IPS DF 4.7 (cell line): ENCODE results near the gene TSPY9.
"Not testable (repeated sequence)": the region's sequence is repeated elsewhere in the genome, so short reads cannot be mapped to it uniquely, and the experiment has no call there.

Experiments
- DNase-seq: peaks from one replicate; pipeline ENCODE4 v3.0.0-alpha.2; 2013; ENCODE audit warnings: low spot score; ENCODE audit errors: extremely low read depth

Gene TSPY9

GRCh38 chrY:9486967-9487366 is at the start of gene TSPY9:
Gene TSPY9 (plus strand): TSS chrY:9487267. CDS start chrY:9487313, 46 bp downstream.
- DNase-seq, result not testable (repeated sequence)

GRCh38 chrY:9466655-9467054 is 20.4 kb upstream of the TSPY9 start, which contains the start of gene TSPY1:
Gene TSPY1 (plus strand): TSS chrY:9466955. CDS start chrY:9467001, 46 bp downstream.
- DNase-seq, result not testable (repeated sequence)

GRCh38 chrY:9504396-9504795 is 17.3 kb downstream of the TSPY9 start:
- DNase-seq, result not testable (repeated sequence)

- DNase-seq, result not testable (repeated sequence)
Measured at GRCh38 chrY:9516287-9516686, 29.2 kb downstream of the TSPY9 start.

- DNase-seq, result not testable (repeated sequence)
Measured at GRCh38 chrY:9527580-9527979, 40.5 kb downstream of the TSPY9 start, which contains the start of gene TSPY10. Gene TSPY10 (plus strand): TSS chrY:9527880. CDS start chrY:9527926, 46 bp downstream.
